ENCODE results near the gene BCL2L14.

DNA sequence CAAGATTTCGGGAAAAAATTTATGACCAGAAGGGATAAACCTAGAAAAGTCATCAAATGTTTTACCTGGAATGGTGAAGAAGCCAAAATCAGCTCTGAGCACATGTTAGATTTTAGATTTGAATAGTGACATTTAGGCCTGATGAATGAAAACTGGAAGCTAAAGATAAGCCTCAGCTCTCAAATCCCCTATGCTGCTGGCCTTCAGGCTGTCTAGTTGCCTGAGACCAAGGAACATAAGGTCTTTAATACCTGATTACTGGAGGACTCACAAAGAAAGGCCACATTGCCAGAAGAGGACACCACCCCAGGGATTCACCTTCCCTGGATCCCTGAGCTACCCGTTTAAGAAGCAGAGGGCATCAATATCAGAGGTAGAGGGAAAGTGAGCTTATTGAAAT, 56.6 kb downstream of the BCL2L14 start:
- no peak for TF ChIP-seq EZH2 (IDR thresholded peaks at IDR 0.05; ENCODE audit: low read length)
- TF ChIP-seq, protein P1, sequence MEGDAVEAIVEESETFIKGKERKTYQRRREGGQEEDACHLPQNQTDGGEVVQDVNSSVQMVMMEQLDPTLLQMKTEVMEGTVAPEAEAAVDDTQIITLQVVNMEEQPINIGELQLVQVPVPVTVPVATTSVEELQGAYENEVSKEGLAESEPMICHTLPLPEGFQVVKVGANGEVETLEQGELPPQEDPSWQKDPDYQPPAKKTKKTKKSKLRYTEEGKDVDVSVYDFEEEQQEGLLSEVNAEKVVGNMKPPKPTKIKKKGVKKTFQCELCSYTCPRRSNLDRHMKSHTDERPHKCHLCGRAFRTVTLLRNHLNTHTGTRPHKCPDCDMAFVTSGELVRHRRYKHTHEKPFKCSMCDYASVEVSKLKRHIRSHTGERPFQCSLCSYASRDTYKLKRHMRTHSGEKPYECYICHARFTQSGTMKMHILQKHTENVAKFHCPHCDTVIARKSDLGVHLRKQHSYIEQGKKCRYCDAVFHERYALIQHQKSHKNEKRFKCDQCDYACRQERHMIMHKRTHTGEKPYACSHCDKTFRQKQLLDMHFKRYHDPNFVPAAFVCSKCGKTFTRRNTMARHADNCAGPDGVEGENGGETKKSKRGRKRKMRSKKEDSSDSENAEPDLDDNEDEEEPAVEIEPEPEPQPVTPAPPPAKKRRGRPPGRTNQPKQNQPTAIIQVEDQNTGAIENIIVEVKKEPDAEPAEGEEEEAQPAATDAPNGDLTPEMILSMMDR (optimal IDR thresholded peaks at IDR 0.05 in 1 of 3, IDR thresholded peaks at IDR 0.05 in 1 of 3, conservative IDR thresholded peaks at IDR 0.05 in 1 of 3; ENCODE audit: extremely low read depth in 1 of 3, insufficient read depth in 2 of 3, low read length in 3 of 3), result no peak
